Mammary epithelial cell (primary cell): ENCODE measurements around the gene RTN4RL1.

Experiments
- EZH2 ChIP-seq: IDR thresholded peaks from 2 replicates; pipeline ENCODE4 v1.6.1; 2012; ENCODE audit warnings: low read length, inconsistent platforms, borderline replicate concordance
- TF ChIP-seq, protein P1 (sequence below), 2 donors: IDR thresholded peaks in 1 of 2; conservative IDR thresholded peaks in 1 of 2; 2 replicates each; pipeline ENCODE4 v1.5.1; 2011 to 2012; ENCODE audit warnings: inconsistent platforms in 2 of 2, low read length in 2 of 2, mild to moderate bottlenecking in 2 of 2, control low read depth in 1 of 2, low read depth in 1 of 2; ENCODE audit not compliant: insufficient read depth in 1 of 2; ENCODE audit errors: extremely low read depth in 1 of 2

GRCh38 chr17:2012499-2012898, 12.6 kb downstream of the RTN4RL1 start:
- TF ChIP-seq, protein P1, sequence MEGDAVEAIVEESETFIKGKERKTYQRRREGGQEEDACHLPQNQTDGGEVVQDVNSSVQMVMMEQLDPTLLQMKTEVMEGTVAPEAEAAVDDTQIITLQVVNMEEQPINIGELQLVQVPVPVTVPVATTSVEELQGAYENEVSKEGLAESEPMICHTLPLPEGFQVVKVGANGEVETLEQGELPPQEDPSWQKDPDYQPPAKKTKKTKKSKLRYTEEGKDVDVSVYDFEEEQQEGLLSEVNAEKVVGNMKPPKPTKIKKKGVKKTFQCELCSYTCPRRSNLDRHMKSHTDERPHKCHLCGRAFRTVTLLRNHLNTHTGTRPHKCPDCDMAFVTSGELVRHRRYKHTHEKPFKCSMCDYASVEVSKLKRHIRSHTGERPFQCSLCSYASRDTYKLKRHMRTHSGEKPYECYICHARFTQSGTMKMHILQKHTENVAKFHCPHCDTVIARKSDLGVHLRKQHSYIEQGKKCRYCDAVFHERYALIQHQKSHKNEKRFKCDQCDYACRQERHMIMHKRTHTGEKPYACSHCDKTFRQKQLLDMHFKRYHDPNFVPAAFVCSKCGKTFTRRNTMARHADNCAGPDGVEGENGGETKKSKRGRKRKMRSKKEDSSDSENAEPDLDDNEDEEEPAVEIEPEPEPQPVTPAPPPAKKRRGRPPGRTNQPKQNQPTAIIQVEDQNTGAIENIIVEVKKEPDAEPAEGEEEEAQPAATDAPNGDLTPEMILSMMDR (conservative IDR thresholded peaks at IDR 0.05 in 1 of 2, IDR thresholded peaks at IDR 0.05 in 1 of 2; ENCODE audit: extremely low read depth in 1 of 2, insufficient read depth in 1 of 2, low read depth in 1 of 2, low read length in 2 of 2): no peak
- no peak for TF ChIP-seq EZH2
